H54 (cell line): Measurements from ENCODE around the gene SMC6.

Experiments
- DNase-seq: peaks from one replicate; pipeline ENCODE4 v3.0.0; 2011; ENCODE audit warnings: low spot score, mixed read lengths; ENCODE audit not compliant: insufficient read length
- FAIRE-seq: peaks from 3 replicates; lab custom pipeline; 2011; peaks lifted over from hg19 to GRCh38; lab: Jason Lieb, UNC
- POLR2A ChIP-seq: IDR thresholded peaks from 2 replicates; pipeline ENCODE4 v1.6.1; 2011; ENCODE audit warnings: low read depth, mild to moderate bottlenecking, low read length

The SMC6 gene, protein sequence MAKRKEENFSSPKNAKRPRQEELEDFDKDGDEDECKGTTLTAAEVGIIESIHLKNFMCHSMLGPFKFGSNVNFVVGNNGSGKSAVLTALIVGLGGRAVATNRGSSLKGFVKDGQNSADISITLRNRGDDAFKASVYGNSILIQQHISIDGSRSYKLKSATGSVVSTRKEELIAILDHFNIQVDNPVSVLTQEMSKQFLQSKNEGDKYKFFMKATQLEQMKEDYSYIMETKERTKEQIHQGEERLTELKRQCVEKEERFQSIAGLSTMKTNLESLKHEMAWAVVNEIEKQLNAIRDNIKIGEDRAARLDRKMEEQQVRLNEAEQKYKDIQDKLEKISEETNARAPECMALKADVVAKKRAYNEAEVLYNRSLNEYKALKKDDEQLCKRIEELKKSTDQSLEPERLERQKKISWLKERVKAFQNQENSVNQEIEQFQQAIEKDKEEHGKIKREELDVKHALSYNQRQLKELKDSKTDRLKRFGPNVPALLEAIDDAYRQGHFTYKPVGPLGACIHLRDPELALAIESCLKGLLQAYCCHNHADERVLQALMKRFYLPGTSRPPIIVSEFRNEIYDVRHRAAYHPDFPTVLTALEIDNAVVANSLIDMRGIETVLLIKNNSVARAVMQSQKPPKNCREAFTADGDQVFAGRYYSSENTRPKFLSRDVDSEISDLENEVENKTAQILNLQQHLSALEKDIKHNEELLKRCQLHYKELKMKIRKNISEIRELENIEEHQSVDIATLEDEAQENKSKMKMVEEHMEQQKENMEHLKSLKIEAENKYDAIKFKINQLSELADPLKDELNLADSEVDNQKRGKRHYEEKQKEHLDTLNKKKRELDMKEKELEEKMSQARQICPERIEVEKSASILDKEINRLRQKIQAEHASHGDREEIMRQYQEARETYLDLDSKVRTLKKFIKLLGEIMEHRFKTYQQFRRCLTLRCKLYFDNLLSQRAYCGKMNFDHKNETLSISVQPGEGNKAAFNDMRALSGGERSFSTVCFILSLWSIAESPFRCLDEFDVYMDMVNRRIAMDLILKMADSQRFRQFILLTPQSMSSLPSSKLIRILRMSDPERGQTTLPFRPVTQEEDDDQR

DNA sequence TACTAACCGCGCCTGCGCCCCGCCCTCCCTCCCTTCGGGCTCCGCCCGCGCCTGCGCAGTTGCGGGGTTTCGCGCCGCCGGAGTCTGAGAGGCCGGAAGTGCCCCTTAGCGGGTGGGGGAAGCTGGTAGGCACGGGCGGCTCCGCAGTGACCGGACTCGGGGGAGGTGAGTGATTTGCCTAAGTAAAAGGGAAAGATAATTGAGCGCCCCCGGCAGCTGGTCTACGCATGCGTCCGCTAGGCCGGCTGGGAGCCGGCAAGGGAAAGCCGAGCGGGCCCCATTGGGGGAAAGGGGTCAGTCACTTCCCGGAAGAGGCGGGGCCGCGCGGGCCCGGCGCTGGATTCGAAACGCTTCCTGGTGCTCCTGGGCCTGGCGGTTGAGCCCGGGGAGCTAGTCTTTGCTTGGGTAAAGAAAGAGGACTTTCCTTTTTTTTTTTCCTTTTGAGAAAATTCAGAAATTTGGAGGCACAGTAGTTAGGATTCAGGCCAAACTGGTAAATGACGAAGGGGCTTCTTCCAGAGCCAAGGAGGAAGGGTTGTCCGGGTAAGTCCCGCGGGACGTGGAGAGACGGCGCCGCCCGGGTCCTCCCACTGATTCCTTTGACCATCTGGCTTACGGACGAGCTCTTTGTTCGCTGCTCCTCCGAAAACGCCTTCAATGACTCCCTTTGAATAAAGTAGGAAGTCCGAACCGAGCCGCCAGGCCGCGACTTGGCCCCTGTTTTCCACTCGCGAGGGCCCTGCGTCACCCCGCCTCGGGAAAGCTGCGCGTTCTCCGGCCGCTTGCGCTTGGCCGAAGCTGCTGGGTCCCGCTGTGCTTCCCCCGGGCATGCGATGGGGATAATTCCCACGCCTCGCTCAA is at the start of gene SMC6, which contains the start of gene GEN1:
Gene SMC6, minus strand, starts transcription at position 8 of the 861 bp plus-strand sequence. CDS start 7,864 bp downstream, outside the sequence.
Gene GEN1, plus strand, starts transcription at position 336 of the 861 bp plus-strand sequence. CDS start 5,806 bp downstream, outside the sequence.
- no peak; the same call in 1 of the 2 replicates for TF ChIP-seq POLR2A
- DNase-seq (peak; percentile 77), FAIRE-seq (peak; percentile 48)

DNA sequence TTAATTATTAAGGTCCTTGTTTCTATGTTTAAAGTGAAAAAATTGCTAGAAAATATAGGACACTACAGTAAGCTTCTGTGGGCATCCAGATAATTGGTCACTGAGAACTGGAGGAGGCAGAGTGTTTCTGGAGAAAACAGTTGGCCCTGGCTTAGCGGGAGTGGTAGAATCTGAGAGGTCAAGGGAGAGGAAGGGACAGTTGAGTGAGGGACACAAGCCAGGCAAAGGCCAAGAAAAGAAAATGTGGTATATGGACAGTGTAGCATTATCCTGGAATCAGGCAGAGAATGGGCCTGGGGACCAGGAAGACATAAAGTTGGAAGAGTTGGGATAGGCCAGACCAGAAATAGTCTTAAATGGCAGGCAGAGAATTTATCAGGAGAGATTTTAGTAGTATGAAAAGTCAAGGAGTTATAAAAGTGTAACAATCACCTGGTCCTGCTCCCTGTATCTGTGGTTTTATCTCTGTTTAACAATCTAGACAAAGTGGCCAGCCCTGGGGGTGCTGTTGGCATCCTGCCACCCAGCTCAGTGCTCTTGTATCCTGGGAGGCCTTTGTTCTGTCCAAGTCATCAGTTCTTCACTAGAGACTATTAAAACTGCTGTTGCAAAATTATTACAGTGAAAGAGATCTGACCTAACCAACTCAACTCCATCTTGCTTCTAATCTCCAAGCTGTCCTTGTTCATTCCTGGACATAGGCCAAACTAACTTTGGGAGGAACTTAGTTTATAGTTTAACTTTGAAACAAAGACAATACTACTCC is 47.3 kb upstream of the SMC6 start:
- no peak for DNase-seq
- no peak for TF ChIP-seq POLR2A
- no peak for FAIRE-seq

DNA sequence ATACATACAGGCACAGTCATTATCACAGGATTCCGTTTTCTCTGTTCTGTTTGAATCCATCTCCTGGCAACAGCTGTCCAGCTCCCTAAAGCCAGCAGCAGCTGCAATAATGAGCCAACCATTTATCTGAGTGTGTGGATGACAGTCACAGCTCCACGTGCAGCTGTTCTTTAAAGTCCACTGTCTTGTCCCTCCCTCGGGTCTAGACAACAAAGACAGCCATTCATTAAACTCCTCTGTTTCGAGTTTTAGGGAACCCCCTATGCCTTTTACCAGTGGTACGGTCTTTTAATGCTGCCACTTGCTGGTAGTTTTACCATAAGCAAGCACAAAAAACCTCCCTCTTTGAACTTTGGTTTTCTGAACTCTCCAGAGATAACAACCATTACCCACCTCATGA is 46.6 kb upstream of the SMC6 start:
- FAIRE-seq (no peak), DNase-seq (no peak)
- no peak for TF ChIP-seq POLR2A

DNA sequence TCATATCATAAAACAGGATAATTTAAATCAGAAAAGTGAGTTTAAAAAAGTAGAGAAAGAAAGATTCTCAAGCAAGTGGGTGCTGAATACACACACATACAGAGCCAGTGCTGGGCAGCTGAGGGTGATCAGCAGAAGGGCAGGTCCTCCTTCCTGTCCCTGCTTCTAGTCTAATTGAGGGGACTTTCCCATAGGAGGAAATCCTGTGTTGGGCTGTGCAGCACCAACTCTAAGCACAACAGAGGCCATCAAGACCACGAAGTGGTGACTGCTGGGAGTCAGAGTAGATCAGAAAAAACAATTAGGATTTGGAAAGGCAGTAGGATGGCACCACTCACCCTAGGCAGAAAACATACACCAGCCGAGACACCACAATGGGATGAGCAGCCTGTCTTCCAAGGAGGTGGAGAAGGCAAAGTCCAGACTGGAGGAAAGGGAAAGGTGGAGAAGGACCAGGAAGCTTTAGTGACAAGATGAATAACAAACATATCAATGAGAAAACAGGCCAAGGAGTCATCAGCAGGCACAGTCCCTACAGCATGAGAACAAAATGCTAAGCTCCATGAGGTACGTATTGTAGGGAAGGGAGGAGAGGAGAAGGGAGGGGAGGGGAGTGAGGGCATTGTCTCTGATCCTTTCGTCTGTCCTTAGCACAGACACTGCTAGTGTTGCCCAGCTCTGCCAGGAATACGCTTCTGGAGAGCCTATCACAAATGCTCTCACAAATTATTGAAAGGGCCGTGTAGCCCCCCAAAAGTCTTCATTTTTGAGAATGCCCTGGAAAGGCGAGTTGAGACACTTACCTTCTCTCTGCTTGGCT is 45.9 kb upstream of the SMC6 start:
- no peak for FAIRE-seq
- DNase-seq, result no peak
- TF ChIP-seq POLR2A, result no peak

DNA sequence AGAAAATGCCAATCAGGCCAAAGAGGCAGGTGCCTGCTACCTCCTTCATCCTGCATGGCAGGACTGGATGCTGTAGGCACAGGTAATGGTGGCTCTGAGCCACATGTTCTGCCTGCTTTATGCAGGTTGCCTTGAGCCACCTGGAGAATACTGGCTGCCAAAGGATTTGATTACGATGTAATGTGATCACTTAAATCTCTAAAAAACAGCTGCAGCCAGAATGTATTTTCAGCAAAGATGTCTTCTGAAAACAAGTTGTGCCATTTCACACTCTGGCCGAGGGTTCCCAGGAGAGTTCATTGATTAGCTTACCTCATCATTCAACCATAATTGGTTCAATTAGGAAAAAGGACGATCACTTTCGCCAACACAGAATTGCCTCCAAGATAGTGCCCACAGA is 44.7 kb upstream of the SMC6 start:
- TF ChIP-seq POLR2A, result no peak
- DNase-seq, result no peak
- FAIRE-seq, result no peak

DNA sequence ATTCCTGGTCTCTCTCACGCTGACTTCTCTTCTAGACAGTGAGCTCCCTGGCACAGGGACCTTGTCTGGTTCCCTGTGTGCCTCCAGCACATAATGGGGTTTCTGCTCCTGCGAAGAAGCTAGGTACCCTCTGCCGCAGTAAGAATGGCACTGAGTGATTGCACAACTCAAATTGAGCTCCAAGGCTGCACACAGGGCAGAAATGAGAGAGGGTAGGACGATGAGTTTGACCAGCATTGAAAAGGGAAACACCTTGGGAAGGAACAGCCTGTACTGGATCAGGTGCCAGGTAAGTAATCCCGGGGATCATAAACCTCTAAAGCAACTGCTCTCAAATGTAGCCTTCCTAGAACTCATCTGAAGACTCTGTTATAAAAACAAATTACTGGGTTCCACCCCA is 41.7 kb upstream of the SMC6 start:
- TF ChIP-seq POLR2A, result no peak
- FAIRE-seq, result no peak
- DNase-seq, result no peak

DNA sequence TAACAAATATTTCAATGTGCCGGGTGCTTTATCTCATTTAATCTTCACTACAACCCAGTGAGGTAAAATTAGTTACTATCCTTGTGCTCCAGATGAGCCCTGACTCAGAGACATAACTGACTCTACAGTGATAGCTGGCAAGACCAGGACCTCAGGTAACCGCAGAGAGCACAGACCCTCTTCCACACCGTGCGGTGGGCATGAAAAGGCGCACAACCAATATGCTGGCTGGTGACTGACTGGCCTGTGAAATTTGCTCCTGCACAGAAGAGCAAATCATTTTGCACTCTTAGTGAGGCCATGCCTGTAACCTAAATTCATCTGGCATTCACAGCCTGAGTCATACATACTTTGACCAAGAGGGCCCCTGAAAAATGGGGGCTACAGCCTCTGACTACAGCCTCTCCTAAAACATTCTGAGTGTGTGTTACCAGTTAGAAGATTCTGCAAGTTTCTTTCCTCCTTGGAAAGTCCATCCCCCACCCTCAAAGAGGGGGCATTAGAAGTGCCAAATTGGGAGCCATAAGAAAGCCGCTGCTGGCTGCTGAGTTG is 40.3 kb upstream of the SMC6 start:
- no peak for DNase-seq
- no peak for TF ChIP-seq POLR2A
- FAIRE-seq, result no peak

DNA sequence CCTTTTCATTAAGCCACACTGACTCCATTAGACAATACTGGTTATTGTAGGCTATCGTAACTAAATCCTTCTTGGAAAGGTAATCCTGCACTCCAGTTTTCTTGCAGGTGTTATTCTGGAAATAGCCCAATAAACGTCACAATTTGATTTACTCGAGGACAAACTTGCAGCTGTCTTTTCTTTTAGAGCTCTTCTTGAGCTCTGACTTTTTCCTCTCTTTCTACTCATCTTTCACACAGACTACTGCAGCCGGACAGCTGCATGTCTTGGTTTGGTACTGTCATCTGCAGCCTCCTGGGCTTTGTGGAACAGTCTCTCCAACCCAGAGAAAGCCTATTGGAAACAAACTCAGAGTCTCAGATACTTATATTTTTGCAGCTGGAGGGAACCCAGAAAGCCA is 39.7 kb upstream of the SMC6 start:
- DNase-seq (no peak), FAIRE-seq (no peak)
- no peak for TF ChIP-seq POLR2A

DNA sequence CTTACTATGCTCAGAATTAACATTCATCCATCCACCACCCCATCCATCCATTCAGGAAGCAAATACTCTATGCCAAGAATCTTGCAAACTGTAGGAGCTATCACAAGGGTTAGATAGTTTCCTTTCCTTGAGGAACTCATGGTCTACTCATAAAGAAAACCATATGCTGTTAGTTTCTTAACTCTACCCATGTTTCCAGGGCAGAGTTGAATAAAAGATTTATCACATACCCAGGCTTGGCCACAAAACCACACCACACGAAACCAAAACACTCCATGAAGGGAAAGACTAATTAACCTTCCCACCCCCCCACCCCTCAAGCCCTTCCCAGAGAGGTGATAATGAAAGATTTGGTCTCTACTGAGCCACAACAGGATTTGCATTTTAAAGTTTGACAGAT is 38.9 kb upstream of the SMC6 start:
- no peak for TF ChIP-seq POLR2A
- no peak for DNase-seq
- no peak for FAIRE-seq

DNA sequence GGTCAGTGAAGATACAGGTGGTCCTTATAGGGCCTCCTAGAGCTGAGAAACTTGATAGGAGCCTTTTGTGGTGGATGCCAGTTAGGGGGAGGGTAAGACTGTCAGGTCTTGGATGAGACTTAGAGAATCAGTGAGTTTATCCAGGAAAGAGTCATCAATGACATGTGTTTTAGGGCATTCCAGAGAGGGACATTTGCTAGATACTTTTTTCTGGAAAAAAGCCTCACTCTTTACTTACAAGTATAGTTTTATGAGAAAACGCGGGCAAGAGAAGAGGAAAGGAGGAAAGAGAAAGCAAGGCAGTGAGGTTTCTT is 38.2 kb upstream of the SMC6 start:
- no peak for FAIRE-seq
- DNase-seq, result no peak
- TF ChIP-seq POLR2A, result no peak

DNA sequence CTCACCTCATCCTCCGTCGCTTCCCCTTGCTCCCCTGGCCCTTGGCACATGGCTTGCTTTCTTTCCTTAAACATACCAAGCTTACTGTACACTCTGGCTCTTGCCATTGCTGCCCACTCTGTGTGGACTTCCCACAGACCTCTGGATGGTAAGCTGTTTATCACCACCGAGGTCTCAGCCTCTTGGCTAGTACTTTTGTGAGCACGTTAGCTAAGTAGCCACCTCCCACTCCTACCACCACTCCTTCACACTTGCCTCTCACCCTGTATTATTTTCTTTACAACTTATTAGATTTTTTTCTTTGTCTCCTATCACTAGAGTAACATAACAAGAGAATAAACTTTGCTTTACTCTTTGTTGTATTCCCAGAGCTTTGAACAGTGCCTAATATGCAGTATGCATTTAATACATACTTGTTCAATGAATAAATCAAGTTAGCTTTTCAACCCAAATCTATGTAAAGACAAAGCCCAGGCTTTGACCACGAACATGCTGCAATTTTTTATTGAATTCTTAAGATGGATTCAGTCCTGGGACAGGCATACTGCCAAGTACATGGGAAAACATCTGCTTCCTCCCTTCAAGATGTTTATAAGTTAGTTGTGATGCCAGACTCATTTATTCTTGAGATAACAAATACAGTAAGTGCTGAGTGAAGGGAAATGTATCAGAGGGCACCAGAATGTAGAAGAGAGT is 37.7 kb upstream of the SMC6 start:
- DNase-seq (no peak), FAIRE-seq (no peak)
- TF ChIP-seq POLR2A, result no peak

DNA sequence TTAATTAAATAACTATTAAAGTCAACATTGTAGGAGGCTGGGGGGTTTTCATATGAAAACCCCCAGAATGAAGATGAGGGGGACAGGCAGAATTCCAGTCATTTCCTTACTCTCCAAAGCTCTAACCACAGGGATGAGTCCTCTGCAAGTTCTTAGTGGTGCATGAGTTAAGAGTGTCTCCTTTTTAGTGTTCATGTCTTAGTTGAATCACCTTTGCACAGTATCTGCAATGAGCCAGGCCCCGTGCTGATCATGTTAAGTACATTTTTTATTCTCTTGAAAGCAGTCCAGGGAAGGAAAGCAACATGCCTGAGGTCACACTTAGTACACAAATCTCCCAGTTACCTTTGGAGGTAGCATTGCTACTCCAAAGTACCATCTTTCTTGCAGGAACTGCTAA is 36.9 kb upstream of the SMC6 start:
- FAIRE-seq (no peak), DNase-seq (no peak)
- no peak for TF ChIP-seq POLR2A
